ENCODE measurements around the gene ATRN.
"Not testable (repeated sequence)": the region's sequence is repeated elsewhere in the genome, so short reads cannot be mapped to it uniquely, and the experiment has no call there.

The ATRN gene

GRCh38 chr20:3515379-3516170 is 44.8 kb downstream of the ATRN start:
- no peak for DNase-seq (ENCODE audit: low read depth)

- no peak for DNase-seq (ENCODE audit: low read depth)
These were observed 51.3 kb downstream of the ATRN start for GRCh38 chr20:3521852-3522740.

- DNase-seq (ENCODE audit: low read depth) = not testable (repeated sequence)
These were observed 53.9 kb downstream of the ATRN start for GRCh38 chr20:3524696-3525095.

- DNase-seq (ENCODE audit: low read depth) = no peak
These were observed 61.3 kb downstream of the ATRN start for GRCh38 chr20:3532089-3532615.

- DNase-seq (ENCODE audit: low read depth) = not testable (repeated sequence)
These were observed 66.9 kb downstream of the ATRN start for GRCh38 chr20:3537733-3538132.

- no peak for DNase-seq (ENCODE audit: low read depth)
These were observed 68.7 kb downstream of the ATRN start for GRCh38 chr20:3539311-3540107.

- no peak for DNase-seq (ENCODE audit: low read depth)
These were observed 71.3 kb downstream of the ATRN start for GRCh38 chr20:3541887-3542721.

- DNase-seq (ENCODE audit: low read depth) = peak; percentile 74
These were observed 73.2 kb downstream of the ATRN start for GRCh38 chr20:3543901-3544507.

GRCh38 chr20:3545401-3545925 is 74.6 kb downstream of the ATRN start:
- no peak for DNase-seq (ENCODE audit: low read depth)

GRCh38 chr20:3547906-3548305 is 77.1 kb downstream of the ATRN start:
- DNase-seq (ENCODE audit: low read depth) = no peak

- DNase-seq (ENCODE audit: low read depth) = no peak
These were observed 80.0 kb downstream of the ATRN start for GRCh38 chr20:3550837-3551236.

GRCh38 chr20:3551681-3552434 is 81.0 kb downstream of the ATRN start:
- no peak for DNase-seq (ENCODE audit: low read depth)

GRCh38 chr20:3553663-3554062 is 82.8 kb downstream of the ATRN start:
- no peak for DNase-seq (ENCODE audit: low read depth)

GRCh38 chr20:3557237-3557785 is 86.5 kb downstream of the ATRN start:
- DNase-seq (ENCODE audit: low read depth) = no peak

GRCh38 chr20:3559231-3559630 is 88.4 kb downstream of the ATRN start:
- no peak for DNase-seq (ENCODE audit: low read depth)

- DNase-seq (ENCODE audit: low read depth) = no peak
These were observed 88.8 kb downstream of the ATRN start for GRCh38 chr20:3559637-3560036.

- DNase-seq (ENCODE audit: low read depth) = no peak
These were observed 89.3 kb downstream of the ATRN start for GRCh38 chr20:3560162-3560561.

- no peak for DNase-seq (ENCODE audit: low read depth)
These were observed 89.8 kb downstream of the ATRN start for GRCh38 chr20:3560578-3560977.

- DNase-seq (ENCODE audit: low read depth) = no peak
These were observed 92.3 kb downstream of the ATRN start for GRCh38 chr20:3563133-3563532.
